Activated CD8-positive, alpha-beta T cell treated with anti-CD3 and anti-CD28 coated beads for 36 hours (primary cell): ENCODE results near the gene PIAS4. TPM values are rescaled to one million over a fixed set of nuclear protein-coding genes. Genes with fewer than 3 reads are reported as not detected.

Source experiments
- ATAC-seq: fragments of 200-7000 bp; cut with Tn5 transposase; one replicate; pipeline ENCODE4 v1.10.0; 2021; ENCODE audit warnings: mild to moderate bottlenecking, moderate library complexity
- CTCF ChIA-PET: fragments of 350-600 bp; sonication (Branson Sonifier 250); formaldehyde crosslinking; loops from one replicate; lab custom pipeline; 2021; ENCODE audit warnings: antibody characterized with exemption; lab: Charles Lee
- POLR2A ChIA-PET: fragments of 350-600 bp; sonication (Branson Sonifier 250); formaldehyde crosslinking; loops from one replicate; lab custom pipeline; 2021; ENCODE audit warnings: antibody characterized with exemption; lab: Charles Lee
- DNase-seq: peaks from one replicate; pipeline ENCODE4 v3.0.0-alpha.2; 2020
- H3K27ac Mint-ChIP-seq: one replicate; pipeline ENCODE4 v1.8.0; 2021; ENCODE audit warnings: mild to moderate bottlenecking, mixed read lengths
- H3K27me3 Mint-ChIP-seq: one replicate; pipeline ENCODE4 v1.8.0; 2021; ENCODE audit warnings: mixed read lengths
- H3K36me3 Mint-ChIP-seq: one replicate; pipeline ENCODE4 v1.8.0; 2021; ENCODE audit warnings: low read depth, mixed read lengths
- H3K4me1 Mint-ChIP-seq: one replicate; pipeline ENCODE4 v1.8.0; 2021; ENCODE audit warnings: low read depth, mixed read lengths
- H3K4me3 Mint-ChIP-seq: one replicate; pipeline ENCODE4 v1.8.0; 2021; ENCODE audit warnings: mild to moderate bottlenecking, moderate library complexity, mixed read lengths
- H3K9me3 Mint-ChIP-seq: one replicate; pipeline ENCODE4 v1.8.0; 2021; ENCODE audit warnings: mixed read lengths
- CTCF ChIP-seq: fragments of 200-600 bp; IDR thresholded peaks from one replicate; pipeline ENCODE4 v1.8.0; 2022; ENCODE audit warnings: antibody characterized with exemption, mild to moderate bottlenecking
- intact Hi-C: fragments of 100-400 bp; cut with micrococcal nuclease; formaldehyde crosslinking; loops from one replicate; pipeline ENCODE4 v1.10.0; 2022
- total RNA-seq, 2 experiments: library from RNA; stranded (reverse); gene quantifications; one replicate each; pipeline ENCODE4 v1.2.3, GENCODE V29; 2021

Gene PIAS4
- total RNA-seq, 2 experiments from 2014 or later: 22.2 TPM

GRCh38 chr19:4013886-4014540, 6.5 kb downstream of the PIAS4 start:
- POLR2A ChIA-PET: interaction anchor here (0.6 kb wide), 1 partner anchor 21 kb away, joined by 3 read pairs; no protein-coding TSS in a partner anchor

GRCh38 chr19:4014541-4015491, 7.3 kb downstream of the PIAS4 start:
- intact Hi-C loops: no loop called here
- ATAC-seq (peak; percentile 80), DNase-seq (peak; percentile 50)
- no peak for TF ChIP-seq CTCF
- Mint-ChIP-seq H3K9me3 (no peaks in the 10 kb centered on the region), H3K36me3 (no peaks in the 10 kb centered on the region), H3K27ac (no peak overlapping the region), H3K4me1 (peaks cover 19% of the 10 kb centered on the region), H3K4me3 (no peak overlapping the region), H3K27me3 (no peaks in the 10 kb centered on the region)
- ChIA-PET CTCF (no interaction called here), POLR2A (interaction anchor here (0.6 kb wide), 1 partner anchor 22 kb away, joined by 3 read pairs; no protein-coding TSS in a partner anchor)

More at GRCh38 chr19:4013886-4014540, 6.5 kb downstream of the PIAS4 start:
- H3K4me1 Mint-ChIP-seq: peaks cover 27% of the 10 kb centered on the region
- no peak overlapping the region for H3K4me3 Mint-ChIP-seq
- H3K27ac Mint-ChIP-seq: no peak overlapping the region
- no peaks in the 10 kb centered on the region for H3K9me3 Mint-ChIP-seq
- no peak for TF ChIP-seq CTCF
- no peak for ATAC-seq
- no peaks in the 10 kb centered on the region for H3K27me3 Mint-ChIP-seq
- no peaks in the 10 kb centered on the region for H3K36me3 Mint-ChIP-seq
- DNase-seq: no peak
- CTCF ChIA-PET: no interaction called here
- intact Hi-C loops: no loop called here

- intact Hi-C loops: no loop called here
- ATAC-seq (no peak), DNase-seq (no peak)
- H3K4me3 Mint-ChIP-seq: no peak overlapping the region
- CTCF ChIA-PET: no interaction called here
- POLR2A ChIA-PET: no interaction called here
- H3K27ac Mint-ChIP-seq: no peak overlapping the region
- no peak for TF ChIP-seq CTCF
- no peaks in the 10 kb centered on the region for H3K27me3 Mint-ChIP-seq
- H3K9me3 Mint-ChIP-seq: no peaks in the 10 kb centered on the region
- H3K4me1 Mint-ChIP-seq: peaks cover 11% of the 10 kb centered on the region
- no peaks in the 10 kb centered on the region for H3K36me3 Mint-ChIP-seq
Observed at GRCh38 chr19:4015705-4016402, 8.3 kb downstream of the PIAS4 start.

GRCh38 chr19:4016486-4016885, 8.9 kb downstream of the PIAS4 start:
- peaks cover 3% of the 10 kb centered on the region for H3K36me3 Mint-ChIP-seq
- POLR2A ChIA-PET: no interaction called here
- peaks cover 5% of the 10 kb centered on the region for H3K4me1 Mint-ChIP-seq
- ATAC-seq: no peak
- H3K27me3 Mint-ChIP-seq: no peaks in the 10 kb centered on the region
- intact Hi-C loops: no loop called here
- H3K4me3 Mint-ChIP-seq: no peak overlapping the region
- DNase-seq: no peak
- no peak for TF ChIP-seq CTCF
- H3K9me3 Mint-ChIP-seq: no peaks in the 10 kb centered on the region
- no peak overlapping the region for H3K27ac Mint-ChIP-seq
- CTCF ChIA-PET: no interaction called here
